Gastrocnemius medialis (tissue), 4 donors: ENCODE data around the gene CHAC1.

Experiments used
- POLR2A ChIP-seq, 2 donors: fragments of 450-650 bp; IDR thresholded peaks; one replicate each; pipeline ENCODE4 v1.6.1; 2017; ENCODE audit warnings: antibody characterized with exemption in 2 of 2, mild to moderate bottlenecking in 2 of 2, moderate library complexity in 2 of 2
- TF ChIP-seq, protein P1 (sequence below), 5 experiments: fragments of 450-650 bp in 3 of 5; fragments of 200-600 bp in 2 of 5; sonication (generic) in 2 of 5; IDR thresholded peaks in 4 of 5; conservative IDR thresholded peaks in 1 of 5; 1 replicate in 4 of 5; 2 replicates in 1 of 5; pipeline ENCODE4 v1.5.1; 2016 to 2019; ENCODE audit warnings: antibody characterized with exemption in 5 of 5, mild to moderate bottlenecking in 3 of 5, moderate library complexity in 3 of 5

DNA sequence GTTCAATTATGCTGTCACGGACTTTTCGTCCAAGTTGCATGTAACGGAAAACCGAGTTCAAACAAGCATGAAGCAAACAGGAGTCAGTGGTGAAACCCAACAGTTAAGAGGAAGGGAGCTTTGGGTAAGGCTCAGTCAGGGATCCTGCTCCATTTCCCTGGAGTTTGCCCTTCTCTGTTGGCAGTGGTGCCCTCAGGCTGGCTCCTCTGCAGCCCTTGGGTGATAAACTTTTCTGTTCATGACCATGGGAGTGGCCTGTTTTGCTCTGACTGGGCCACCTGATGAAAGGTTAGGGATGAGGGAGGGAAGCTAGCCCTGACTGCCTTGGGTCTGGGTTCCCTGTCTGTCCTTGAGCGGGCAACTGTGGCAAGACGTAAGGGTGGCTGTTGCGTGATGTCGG lies 16.1 kb downstream of the CHAC1 start:
- TF ChIP-seq, protein P1, sequence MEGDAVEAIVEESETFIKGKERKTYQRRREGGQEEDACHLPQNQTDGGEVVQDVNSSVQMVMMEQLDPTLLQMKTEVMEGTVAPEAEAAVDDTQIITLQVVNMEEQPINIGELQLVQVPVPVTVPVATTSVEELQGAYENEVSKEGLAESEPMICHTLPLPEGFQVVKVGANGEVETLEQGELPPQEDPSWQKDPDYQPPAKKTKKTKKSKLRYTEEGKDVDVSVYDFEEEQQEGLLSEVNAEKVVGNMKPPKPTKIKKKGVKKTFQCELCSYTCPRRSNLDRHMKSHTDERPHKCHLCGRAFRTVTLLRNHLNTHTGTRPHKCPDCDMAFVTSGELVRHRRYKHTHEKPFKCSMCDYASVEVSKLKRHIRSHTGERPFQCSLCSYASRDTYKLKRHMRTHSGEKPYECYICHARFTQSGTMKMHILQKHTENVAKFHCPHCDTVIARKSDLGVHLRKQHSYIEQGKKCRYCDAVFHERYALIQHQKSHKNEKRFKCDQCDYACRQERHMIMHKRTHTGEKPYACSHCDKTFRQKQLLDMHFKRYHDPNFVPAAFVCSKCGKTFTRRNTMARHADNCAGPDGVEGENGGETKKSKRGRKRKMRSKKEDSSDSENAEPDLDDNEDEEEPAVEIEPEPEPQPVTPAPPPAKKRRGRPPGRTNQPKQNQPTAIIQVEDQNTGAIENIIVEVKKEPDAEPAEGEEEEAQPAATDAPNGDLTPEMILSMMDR (IDR thresholded peaks at IDR 0.05 in 4 of 5, conservative IDR thresholded peaks at IDR 0.05 in 1 of 5) = no peak
- TF ChIP-seq POLR2A (IDR thresholded peaks at IDR 0.05) = no peak
